HG02870 (cell line): ENCODE results near the gene CAMK1D.
"Not testable (repeated sequence)": the region's sequence is repeated elsewhere in the genome, so short reads cannot be mapped to it uniquely, and the experiment has no call there.

Experiments used
- ATAC-seq: cut with Tn5 transposase; IDR thresholded peaks from one replicate; pipeline ENCODE4 v1.9.1; 2021; ENCODE audit warnings: mild to moderate bottlenecking, moderate library complexity; ENCODE audit not compliant: unreplicated experiment

CAMK1D gene

GRCh38 chr10:12835709-12836108 is 486.4 kb downstream of the CAMK1D start:
- ATAC-seq: no peak

- no peak for ATAC-seq
Measured at GRCh38 chr10:12838366-12838765, 489.0 kb downstream of the CAMK1D start.

DNA sequence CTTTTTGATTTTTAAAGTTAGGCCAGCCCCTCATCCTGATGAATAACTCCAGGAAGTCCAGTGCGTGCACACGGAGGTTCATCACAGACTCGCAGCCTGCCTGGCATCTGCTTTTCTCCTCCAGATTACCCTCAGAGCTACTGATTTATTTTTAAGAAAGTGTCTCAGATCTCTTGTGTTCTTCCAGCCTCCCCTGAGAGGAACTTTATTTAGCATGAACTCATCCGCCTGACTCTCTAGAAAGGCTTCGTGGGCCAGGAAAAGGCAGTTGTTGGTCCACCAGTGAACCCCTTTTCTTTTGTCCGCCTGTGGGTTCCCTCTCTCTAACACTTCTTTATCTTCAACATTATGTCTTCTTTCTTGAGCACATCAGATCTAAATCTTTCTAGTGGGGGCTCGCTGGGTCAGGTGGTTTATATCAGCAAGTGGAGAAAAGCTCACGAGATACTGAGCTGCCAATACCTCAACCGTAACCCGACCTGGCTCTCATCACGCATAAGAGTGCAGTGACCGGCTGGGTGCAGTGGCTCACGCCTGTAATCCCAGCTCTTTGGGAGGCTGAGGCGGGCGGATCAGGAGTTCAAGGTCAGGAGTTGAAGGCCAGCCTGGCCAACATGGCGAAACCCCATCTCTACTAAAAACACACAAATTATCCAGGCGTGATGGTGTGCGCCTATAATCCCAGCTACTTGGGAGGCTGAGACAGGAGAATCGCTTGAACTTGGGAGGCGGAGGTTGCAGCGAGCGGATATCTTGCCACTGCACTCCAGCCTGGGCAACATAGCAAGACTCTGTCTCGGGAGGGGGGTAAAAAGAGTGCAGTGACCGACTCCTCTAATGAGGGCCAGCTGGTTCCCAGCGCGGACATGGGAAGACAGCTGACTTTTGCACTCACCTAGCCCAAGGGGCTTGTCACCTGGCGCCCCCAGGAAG is 489.9 kb downstream of the CAMK1D start:
- no peak for ATAC-seq

- ATAC-seq: no peak
Measured at GRCh38 chr10:12839941-12840611, 490.7 kb downstream of the CAMK1D start.

DNA sequence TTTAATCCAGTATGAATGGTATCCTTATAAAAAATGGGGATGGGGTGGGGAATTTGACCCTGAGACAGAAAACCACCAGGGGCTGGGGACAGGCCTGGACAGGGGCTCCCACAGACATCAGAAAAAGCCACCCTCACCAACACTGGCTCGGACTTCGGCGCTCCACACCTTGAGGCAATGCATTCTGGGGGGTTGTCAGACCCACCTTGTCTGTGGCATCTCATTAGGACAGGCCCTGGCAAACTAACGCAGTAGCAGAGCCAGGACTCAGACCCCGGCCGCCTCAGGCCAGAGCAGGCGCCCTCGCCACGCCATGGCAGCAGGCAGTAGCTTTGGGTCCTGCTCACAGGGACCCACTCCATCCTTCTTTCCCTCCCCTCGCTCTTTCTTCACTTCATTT is 492.1 kb downstream of the CAMK1D start:
- no peak for ATAC-seq

DNA sequence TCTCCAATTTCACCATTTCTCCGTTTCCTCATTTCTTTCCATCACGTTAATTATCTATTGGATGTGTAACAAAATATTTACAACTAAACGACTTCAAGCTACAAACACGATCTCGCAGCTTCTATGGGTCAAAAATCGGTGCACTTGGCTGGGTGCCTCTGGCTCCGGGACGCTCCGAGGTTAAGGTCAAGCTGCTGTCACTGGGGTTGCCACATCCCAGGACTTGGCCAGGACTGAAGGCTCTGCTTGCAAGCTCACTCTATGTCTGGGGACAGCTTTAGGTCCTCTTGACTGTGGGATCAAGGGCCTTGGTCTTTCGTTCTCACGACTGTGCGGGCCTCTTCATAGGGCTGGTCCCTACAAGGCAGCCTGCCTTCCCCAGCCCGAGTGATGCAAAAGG is 492.5 kb downstream of the CAMK1D start:
- no peak for ATAC-seq

GRCh38 chr10:12842310-12842709 is 493.0 kb downstream of the CAMK1D start:
- ATAC-seq: no peak

DNA sequence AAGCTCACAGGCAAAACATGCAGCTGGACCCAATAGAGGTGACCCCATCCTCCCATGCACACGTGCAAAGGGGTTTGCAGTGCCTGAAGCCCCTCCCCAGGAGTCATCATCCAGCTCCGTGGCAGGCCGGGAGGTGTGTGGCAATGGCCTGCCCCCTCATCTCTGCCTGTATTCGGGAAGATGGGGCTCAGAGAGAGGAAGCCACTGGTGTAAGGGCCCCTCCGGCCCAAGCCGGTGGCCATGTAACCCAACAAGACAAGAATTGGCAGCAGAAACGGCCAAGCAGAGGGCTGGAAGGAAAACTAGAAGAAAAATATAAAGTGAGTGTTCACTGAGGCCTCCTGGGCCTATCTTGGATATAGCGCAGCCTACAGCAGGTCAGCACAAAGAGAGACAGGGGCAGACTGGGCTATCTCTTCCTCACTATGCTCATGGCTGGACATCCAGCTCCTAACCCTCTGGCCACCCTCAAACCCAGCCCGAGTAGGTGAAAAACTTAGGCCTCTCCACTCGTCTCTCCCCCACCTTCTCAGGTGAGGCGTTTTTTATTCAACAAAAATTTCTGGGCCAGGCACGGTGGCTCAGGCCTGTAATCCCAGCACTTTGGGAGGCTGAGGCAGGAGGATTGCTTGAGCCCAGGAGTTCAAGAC is 494.1 kb downstream of the CAMK1D start:
- no peak for ATAC-seq

DNA sequence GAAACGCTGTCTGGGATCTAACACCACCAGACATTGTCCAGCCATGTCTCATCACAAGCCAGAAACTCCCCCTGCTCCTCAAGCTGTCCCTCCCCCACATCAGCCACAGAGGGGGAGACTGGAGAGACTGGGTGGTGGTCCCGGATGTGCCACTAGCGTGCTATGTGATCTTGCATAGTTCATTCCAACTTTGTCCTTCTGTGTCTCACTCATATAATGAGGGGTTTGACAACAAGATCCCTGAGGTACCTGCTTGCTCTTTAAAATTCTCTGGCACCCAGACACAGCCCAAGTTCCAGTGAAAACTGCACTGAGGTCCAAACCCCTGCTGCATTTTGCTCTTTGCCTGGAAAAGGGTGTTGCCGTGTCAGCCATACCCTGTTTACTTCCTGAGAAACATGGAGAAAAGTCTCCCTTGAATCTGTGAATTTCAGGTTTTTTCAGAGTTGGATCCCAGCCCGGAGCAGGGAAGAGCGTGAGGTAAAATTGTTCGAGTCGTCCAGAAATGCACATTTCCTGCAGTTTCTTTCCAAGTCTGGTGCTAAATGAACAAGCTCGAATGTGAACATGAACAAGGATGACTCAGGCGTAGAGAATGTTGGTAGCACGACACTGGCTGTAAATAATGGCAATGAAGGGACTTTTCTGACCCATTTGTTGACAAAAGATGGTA is 495.6 kb downstream of the CAMK1D start:
- ATAC-seq: no peak

GRCh38 chr10:12846718-12847117 is 497.4 kb downstream of the CAMK1D start:
- no peak for ATAC-seq

DNA sequence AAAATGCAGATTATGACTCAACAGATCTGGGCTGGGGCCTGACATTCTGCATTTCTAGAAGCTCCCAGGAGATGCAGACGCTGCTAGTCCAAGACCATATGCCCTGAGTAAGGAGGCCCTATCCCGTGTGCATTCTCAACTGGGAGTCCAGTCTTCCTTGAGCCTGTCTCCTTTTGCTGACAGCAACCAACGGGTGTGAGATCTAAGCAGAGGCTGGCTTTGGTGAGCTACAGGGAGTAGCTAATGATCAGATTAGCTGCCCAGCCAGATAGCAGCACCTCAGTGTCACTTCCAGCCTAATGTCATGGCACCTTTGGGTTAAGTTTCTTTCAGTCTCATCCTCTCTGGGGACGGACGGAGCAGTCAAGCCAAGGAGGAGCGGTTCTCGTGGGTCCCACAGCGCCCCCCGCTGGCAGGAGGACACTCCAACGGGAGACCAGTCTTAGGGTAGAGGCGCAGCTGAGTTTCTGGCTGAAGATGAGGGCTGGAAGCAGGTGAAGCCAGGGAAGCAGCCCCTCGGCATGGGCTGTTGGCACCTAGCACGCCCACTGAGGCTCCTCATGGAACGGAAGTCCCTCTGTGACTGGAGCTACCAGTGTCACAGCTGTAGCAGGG is 498.1 kb downstream of the CAMK1D start:
- ATAC-seq: no peak

- ATAC-seq: no peak
Measured at GRCh38 chr10:12848439-12849173, 499.3 kb downstream of the CAMK1D start.

DNA sequence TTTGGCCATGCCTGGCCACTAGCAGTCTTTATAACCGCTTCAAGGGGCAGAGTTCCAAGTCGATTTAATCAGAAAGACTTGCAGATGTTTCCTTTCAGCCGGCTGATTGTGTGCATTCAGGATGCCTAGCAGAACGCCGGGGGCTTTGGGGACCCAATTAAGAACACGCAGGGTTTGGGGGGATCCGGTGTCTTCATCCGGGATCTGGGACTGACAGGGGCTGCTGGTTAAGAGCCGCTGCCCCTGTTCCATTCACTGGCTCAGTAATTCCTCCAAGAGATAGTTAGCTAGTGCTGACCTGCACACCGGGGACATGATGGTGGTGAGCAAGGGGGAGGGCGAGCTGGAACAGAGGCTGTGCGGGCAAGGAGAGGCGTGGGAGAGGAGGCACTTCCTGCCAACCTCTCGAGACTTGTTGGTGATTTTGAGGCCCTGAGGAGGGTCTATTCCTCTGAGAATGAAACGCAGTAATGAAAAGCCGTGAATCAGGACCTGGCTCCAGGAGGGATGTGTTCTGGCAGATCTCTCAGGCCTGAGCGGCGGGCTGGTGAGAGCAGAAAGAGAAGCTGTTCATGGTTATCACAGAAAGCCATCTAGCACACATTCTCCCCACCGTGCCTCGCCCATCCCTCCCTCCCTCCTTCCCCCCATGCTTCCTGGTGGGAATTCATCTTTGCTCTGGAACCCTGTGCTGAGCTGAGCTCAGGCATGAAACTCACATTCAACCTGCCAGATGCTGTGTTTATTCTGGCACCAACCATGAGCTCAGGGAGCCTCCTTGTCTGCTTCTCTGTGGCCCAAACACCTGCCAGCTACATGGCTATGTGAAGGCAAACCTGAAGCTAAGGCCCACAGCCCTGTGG is 500.2 kb downstream of the CAMK1D start:
- no peak for ATAC-seq

DNA sequence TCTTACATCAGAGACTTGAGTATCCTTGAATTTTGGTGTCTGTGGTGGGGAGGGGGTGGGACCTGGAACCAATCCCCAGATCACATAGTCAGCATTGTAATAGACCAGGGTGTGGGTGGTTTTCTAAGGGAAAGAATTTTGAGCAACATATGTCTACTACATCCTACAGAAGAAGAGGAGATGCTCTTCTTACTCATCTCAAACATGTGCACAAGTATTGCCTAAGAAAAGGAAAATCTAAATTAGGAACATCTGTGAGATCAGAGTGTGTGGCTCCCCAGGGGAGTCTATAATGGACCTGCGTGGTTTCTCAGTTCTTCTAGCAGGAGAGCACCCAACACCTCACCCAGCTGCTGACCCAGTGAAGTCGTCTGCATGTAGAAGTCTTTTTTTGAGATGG is 503.3 kb downstream of the CAMK1D start:
- no peak for ATAC-seq

- no peak for ATAC-seq
Measured at GRCh38 chr10:12854988-12855387, 505.6 kb downstream of the CAMK1D start.

GRCh38 chr10:12862459-12862858 is 513.1 kb downstream of the CAMK1D start:
- no peak for ATAC-seq

DNA sequence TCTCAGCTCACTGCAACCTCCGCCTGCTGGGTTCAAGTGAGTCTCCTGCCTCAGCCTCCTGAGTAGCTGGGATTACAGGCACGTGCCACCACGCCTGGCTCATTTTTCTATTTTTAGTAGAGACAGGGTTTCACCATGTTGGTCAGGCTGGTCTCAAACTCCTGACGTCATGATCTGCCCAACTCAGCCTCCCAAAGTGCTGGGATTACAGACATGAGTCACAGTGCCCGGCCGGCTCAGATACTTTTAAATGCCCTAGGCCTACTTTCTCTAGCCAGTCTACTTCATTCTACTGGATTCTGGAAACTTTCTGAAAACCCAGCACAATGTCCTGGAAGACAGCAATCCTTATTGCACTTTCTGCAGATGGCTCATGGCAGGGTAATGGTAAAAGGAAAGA is 516.2 kb downstream of the CAMK1D start:
- ATAC-seq: not testable (repeated sequence)

- no peak for ATAC-seq
Measured at GRCh38 chr10:12868229-12868628, 518.9 kb downstream of the CAMK1D start.

DNA sequence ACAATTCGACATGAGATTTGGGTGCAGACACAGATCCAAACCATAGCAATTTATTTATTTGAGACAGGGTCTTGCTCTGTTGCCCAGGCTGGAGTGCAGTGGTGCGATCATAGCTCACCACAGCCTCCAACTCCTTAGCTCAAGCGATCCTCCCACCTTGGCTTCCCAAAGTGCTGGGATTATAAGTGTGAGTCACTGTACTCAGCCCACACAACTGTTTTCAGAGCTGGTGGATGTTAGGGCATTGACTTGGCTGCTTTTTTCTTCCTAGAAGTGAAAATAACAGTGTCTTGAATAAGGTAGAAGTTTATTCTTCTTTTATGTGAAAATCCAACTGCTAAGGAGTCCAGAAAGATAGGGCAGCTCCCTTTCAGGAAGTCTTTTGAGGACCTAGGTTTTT is 520.1 kb downstream of the CAMK1D start:
- ATAC-seq: no peak
